Psoas muscle (tissue), 8 donors: ENCODE measurements around the gene CDCA5. TPM values are rescaled to one million over a fixed set of nuclear protein-coding genes. Genes with fewer than 3 reads are reported as not detected.

Experiments used
- ATAC-seq, 4 donors: fragments of 200-7000 bp; cut with Tn5 transposase; one replicate each; pipeline ENCODE4 v1.9.1; 2020; ENCODE audit warnings: moderate library complexity in 3 of 4, mild to moderate bottlenecking in 2 of 4
- DNase-seq, 2 donors: peaks; one replicate each; pipeline ENCODE4 v3.0.0-alpha.2; 2020
- H3K27ac ChIP-seq: fragments of 200-600 bp; one replicate; pipeline ENCODE4 v1.8.0; 2022
- H3K27me3 ChIP-seq, 3 donors: fragments of 200-600 bp in 1 of 3; one replicate each; pipeline versions ENCODE4 v1.6.1 to v1.8.0; 2013 to 2022; ENCODE audit warnings: low read length in 2 of 3, mild to moderate bottlenecking in 2 of 3, moderate library complexity in 1 of 3; ENCODE audit not compliant: insufficient read depth in 3 of 3
- H3K36me3 ChIP-seq, 2 donors: fragments of 200-600 bp in 1 of 2; one replicate each; pipeline versions ENCODE4 v1.6.1 to v1.8.0; 2013 to 2022; ENCODE audit warnings: low read depth in 1 of 2, mild to moderate bottlenecking in 1 of 2, moderate library complexity in 1 of 2; ENCODE audit not compliant: insufficient read depth in 1 of 2
- H3K4me1 ChIP-seq: fragments of 200-600 bp; one replicate; pipeline ENCODE4 v1.8.0; 2022
- H3K4me3 ChIP-seq: fragments of 200-600 bp; one replicate; pipeline ENCODE4 v1.8.0; 2022; ENCODE audit warnings: mild to moderate bottlenecking
- H3K9me3 ChIP-seq: fragments of 200-600 bp; one replicate; pipeline ENCODE4 v1.8.0; 2022
- CTCF ChIP-seq: fragments of 200-600 bp; IDR thresholded peaks from one replicate; pipeline ENCODE4 v1.8.0; 2022; ENCODE audit warnings: antibody characterized with exemption
- WGBS, 3 donors: extraction: QIAGEN DNeasy Blood & Tissue Kit; methylation state at CpG; one replicate each; pipeline versions ENCODE4 v1.1.6 to v1.1.7; 2013; 5-methylcytosine and 5-hydroxymethylcytosine counted together
- intact Hi-C, 2 donors: fragments of 100-400 bp; cut with DNase I; formaldehyde crosslinking; loops; one replicate each; pipeline versions ENCODE4 v1.11.0 to v1.14.2; 2022
- polyA plus RNA-seq, 3 donors: library from polyadenylated mRNA; stranded (reverse); fragments of 200-250 nt; gene quantifications; one replicate each; pipeline ENCODE4 v1.2.3, GENCODE V29; 2013
- total RNA-seq, 4 donors: library from RNA; stranded (reverse); fragmentation: NEBNext Ultra II Directional in 2 of 4; extraction: Animal tissue kit (Norgen Biotek cat#: 25700) in 2 of 4; gene quantifications; one replicate each; pipeline versions ENCODE4 v1.2.1 to v1.2.4, GENCODE V29; 2021 to 2023
- donor health status: healthy with polysubstance abuse.
- donor health status: DM: no; HTN: no; CAD: no; lungs with moderate emphysema.
- donor health status: Bipolar disorder and iron deficiency.
- donor health status: healthy.
- donor health status: DM: yes; HTN: yes; CAD: no.
- donor health status: DM: no; HTN: no; CAD: no.
- donor health status: DM: no; HTN: no; CAD: no.
- donor health status: DM: yes; HTN: yes; CAD: no.

Gene CDCA5
- total and polyA plus RNA-seq, 7 donors = 0.28 to 1.6 (median 0.92) TPM

- no peaks in the 10 kb centered on the region for H3K27me3 ChIP-seq
- no peaks in the 10 kb centered on the region for H3K9me3 ChIP-seq
- H3K27ac ChIP-seq = no peak overlapping the region
- WGBS, 3 donors = 57 to 85% (median 64%) methylated on average over 3 of the region's 3 CpGs
- ATAC-seq (no peak), DNase-seq (no peak)
- no peak overlapping the region for H3K4me3 ChIP-seq
- TF ChIP-seq CTCF = no peak
- intact Hi-C loops = no loop called here
- no peaks in the 10 kb centered on the region for H3K4me1 ChIP-seq
- H3K36me3 ChIP-seq = no peaks in the 10 kb centered on the region
These were observed 20.3 kb downstream of the CDCA5 start for GRCh38 chr11:65063532-65063931.

GRCh38 chr11:65060913-65061408, 22.9 kb downstream of the CDCA5 start:
- Histone ChIP-seq H3K4me1 (no peaks in the 10 kb centered on the region), H3K9me3 (no peaks in the 10 kb centered on the region), H3K27me3 (no peaks in the 10 kb centered on the region), H3K36me3 (no peaks in the 10 kb centered on the region), H3K4me3 (no peak overlapping the region), H3K27ac (no peak overlapping the region)
- 59 to 63% (median 59%) methylated on average over 9 of the region's 9 CpGs for WGBS, 3 donors
- ATAC-seq = no peak
- DNase-seq = no peak
- intact Hi-C loops = no loop called here
- TF ChIP-seq CTCF = no peak

GRCh38 chr11:65059959-65060824, 23.6 kb downstream of the CDCA5 start:
- 50 to 52% (median 51%) methylated on average over 9 to 10 of the region's 10 CpGs for WGBS, 3 donors
- no peak overlapping the region for H3K4me3 ChIP-seq
- no peaks in the 10 kb centered on the region for H3K27me3 ChIP-seq
- no peak for TF ChIP-seq CTCF
- no peak overlapping the region for H3K27ac ChIP-seq
- H3K9me3 ChIP-seq = no peaks in the 10 kb centered on the region
- ATAC-seq (no peak), DNase-seq (no peak)
- intact Hi-C loops = no loop called here
- no peaks in the 10 kb centered on the region for H3K36me3 ChIP-seq
- H3K4me1 ChIP-seq = no peaks in the 10 kb centered on the region

- intact Hi-C loops = no loop called here
- WGBS, 3 donors = 52 to 61% (median 54%) methylated on average over 3 of the region's 3 CpGs
- H3K27me3 ChIP-seq = no peaks in the 10 kb centered on the region
These were observed 24.3 kb downstream of the CDCA5 start for GRCh38 chr11:65059523-65059922.

More at GRCh38 chr11:65059523-65059922, 24.3 kb downstream of the CDCA5 start:
- TF ChIP-seq CTCF = no peak
- H3K9me3 ChIP-seq = no peaks in the 10 kb centered on the region
- no peaks in the 10 kb centered on the region for H3K36me3 ChIP-seq
- DNase-seq = no peak
- ATAC-seq = no peak
- H3K4me3 ChIP-seq = no peak overlapping the region
- no peaks in the 10 kb centered on the region for H3K4me1 ChIP-seq
- H3K27ac ChIP-seq = no peak overlapping the region
